Head of caudate nucleus (tissue), 42 donors: ENCODE measurements around the gene NOTCH4.
"Not testable (repeated sequence)": the region's sequence is repeated elsewhere in the genome, so short reads cannot be mapped to it uniquely, and the experiment has no call there.

ENCODE experiments used
- DNase-seq, 42 donors: peaks; one replicate each; pipeline versions ENCODE4 v3.0.0 to v3.0.0-alpha.2; 2020 to 2021; ENCODE audit warnings: mixed read lengths in 7 of 42
- intact Hi-C: fragments of 100-400 bp; cut with DNase I; formaldehyde crosslinking; loops from one replicate; pipeline ENCODE4 v1.15.0; 2022

Gene NOTCH4

DNA sequence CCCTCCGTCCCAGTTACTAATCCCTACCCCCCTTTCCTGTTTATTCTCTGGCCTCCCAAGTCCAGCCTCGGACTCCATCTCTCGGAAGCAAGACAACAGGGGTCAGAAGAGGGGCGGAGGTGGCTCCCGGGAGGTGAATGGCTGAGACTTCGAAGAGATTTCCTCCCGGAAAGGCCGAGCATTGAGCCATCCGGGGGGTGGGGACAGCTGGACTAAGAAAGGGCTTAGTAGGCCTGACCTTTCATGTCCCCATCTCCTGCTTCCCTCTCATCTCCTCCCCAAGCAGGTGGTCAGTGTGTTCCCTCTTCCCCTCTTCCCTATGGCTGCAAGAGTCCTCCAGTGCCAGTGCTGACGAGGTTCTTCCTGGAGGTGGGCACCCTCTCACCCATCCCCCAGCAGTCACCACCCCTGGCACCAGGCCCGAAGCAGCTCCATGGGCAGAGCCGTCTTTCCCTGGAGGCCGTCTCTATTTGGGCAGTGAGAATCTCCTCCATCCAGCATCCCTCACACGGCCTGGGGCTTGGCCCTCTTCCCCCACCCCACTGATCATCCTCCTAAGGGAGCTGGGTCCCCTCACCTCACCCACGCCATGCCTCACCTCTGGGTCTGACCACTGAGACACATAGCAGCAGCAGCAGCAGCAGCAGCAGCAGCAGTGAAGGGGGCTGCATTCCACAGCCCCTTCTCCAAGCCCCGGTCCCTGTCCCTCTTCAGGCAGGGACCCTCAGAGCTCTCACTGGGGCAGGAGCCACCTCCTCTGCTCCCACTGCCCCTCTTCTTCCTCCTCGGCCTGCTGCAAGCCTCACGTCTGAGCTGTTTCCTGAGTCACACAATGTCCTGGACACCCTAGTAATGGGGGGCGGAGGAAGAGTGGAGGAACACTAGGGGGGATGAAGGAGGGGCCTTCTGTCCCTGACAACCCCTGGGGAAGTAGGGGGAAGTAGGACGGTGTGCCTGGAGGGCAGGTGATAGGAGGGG lies at the start of gene NOTCH4:
Gene NOTCH4 (minus strand): TSS at position 810 of the 978 bp plus-strand sequence. CDS start 139 bp downstream, at position 671.
- intact Hi-C loops, result no loop called here
- peak in 1 of 42 donors; percentile 16 for DNase-seq

- intact Hi-C loops, result no loop called here
- no peak for DNase-seq
Measured at GRCh38 chr6:32271429-32271828, 47.6 kb upstream of the NOTCH4 start.

DNA sequence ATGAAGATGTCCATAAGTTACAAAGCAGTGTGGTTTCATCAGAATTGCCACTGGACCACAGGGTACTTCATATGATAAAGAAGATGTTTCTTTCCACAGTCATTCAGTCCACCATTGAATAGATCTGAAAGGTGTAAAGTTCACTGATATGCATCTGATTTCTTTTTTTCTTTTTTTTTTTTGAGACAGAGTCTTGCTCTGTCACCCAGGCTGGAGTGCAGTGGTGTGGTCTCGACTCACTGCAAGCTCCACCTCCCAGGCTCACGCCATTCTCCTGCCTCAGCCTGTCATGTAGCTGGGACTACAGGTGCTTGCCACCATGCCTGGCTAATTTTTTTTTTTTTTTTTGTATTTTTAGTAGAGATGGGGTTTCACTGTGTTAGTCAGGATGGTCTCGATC lies 44.6 kb upstream of the NOTCH4 start:
- intact Hi-C loops, result not testable (repeated sequence)

DNA sequence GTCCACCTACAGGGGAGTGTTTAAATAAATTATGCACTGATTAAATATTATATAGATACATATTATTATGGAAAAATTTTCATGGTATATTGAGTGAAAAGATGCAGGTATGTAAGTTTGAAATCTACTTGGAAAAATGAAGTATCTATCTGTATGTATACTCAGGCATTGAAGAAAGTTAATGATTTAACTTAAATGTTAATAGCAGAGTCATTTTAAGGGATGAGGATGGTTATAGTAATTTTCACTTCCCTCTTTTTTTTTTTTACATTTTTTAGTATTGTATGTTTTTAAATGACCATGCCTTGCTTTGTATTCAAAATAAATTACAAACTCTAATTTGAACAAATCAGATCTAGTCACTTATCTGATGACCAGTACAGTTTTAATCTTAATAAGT lies 43.2 kb upstream of the NOTCH4 start:
- no peak for DNase-seq
- intact Hi-C loops, result no loop called here

More for the DNA sequence above, 44.6 kb upstream of the NOTCH4 start:
- not testable (repeated sequence) for DNase-seq

DNA sequence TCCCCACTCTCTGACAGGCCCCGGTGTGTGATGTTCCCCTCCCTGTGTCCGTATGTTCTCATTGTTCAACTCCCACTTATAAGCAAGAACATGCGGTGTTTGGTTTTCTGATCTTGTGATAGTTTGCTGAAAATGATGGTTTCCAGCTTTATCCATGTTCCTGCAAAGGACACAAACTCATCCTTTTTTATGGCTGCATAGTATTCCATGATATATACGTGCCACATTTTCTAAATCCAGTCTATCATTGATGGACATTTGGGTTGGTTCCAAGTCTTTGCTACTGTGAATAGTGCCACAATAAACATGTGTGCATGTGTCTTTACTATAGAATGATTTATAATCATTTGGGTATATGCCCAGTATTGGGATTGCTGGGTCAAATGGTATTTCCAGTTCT lies 33.4 kb upstream of the NOTCH4 start:
- intact Hi-C loops, result not testable (repeated sequence)

DNA sequence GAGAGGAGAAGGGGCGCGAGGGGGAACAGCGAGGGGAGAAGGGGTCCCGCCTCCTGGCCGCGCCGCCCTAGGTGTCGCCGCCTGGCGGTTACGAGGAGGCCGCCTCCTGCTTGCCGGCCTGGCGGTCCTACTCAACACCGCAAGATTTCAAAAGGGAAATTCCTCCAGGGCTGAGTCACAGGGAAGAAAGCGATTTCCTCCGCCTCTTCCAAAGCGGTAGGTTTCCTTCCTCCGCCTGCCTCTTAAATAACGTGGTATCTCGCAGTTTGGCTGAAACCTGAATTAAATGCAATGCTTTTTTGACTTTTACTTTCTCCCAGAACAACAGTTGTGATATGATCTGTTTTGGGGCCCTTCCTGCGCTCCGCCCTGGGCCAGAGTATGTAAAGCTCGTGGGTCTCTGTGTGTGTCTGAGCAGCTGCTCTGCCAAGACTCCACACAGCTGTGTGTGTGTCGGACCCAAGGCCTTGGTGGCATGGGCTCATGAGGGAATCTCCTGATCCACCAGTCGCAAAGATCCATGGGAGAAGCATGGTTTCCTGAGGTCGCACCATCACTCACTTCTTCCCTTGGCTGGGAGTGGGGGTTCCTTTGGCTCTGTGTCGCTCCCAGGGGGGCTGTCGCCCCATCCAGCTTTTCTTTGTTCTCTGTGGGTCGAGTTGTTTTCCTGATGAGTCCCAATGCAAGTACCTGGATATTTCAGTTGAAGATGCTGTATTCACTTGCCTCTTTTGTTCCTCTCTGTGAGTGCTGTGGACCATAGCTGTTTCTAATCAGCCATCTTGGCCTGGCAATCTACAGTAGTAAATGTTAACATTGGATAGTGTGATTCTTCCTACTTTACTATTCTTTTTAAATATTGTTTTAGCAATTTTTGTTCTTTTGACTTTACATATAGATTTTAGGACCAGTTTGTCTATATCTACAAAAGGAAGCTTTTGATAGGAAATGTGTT lies 31.6 kb upstream of the NOTCH4 start:
- DNase-seq, result peak; percentile 43 to 91 (median 75)
- intact Hi-C loops, result no loop called here

More for the DNA sequence above, 33.4 kb upstream of the NOTCH4 start:
- not testable (repeated sequence) for DNase-seq

DNA sequence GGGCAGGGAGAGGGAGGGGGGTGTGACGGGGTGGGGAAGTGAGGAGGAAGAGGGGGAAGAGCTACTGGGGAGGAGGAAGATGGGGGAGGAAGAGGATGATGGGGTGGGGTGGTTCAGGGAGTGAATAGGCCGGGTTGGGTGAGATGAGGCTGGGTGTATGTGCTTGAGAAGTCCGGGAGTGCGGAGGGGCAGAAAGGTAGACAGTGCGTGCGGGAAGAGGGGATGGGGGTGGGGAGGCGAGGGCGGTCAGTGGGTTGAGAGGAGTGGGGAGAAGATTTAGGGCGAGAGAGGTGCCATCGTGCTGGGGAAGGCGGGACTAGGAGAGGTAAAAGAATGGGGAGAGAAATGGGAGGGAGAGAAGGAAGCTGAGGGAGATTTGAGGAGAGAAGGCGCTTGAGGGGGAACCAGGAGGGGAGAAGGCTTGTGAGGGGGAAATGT lies 30.9 kb upstream of the NOTCH4 start:
- intact Hi-C loops, result no loop called here

GRCh38 chr6:32252331-32253009 lies 28.6 kb upstream of the NOTCH4 start:
- intact Hi-C loops, result no loop called here
- DNase-seq, result no peak

More for the DNA sequence above, 30.9 kb upstream of the NOTCH4 start:
- peak in 22 of 42 donors; percentile 4 to 49 (median 16) for DNase-seq

- intact Hi-C loops, result no loop called here
- DNase-seq, result no peak
Measured at GRCh38 chr6:32249262-32249661, 25.4 kb upstream of the NOTCH4 start.

DNA sequence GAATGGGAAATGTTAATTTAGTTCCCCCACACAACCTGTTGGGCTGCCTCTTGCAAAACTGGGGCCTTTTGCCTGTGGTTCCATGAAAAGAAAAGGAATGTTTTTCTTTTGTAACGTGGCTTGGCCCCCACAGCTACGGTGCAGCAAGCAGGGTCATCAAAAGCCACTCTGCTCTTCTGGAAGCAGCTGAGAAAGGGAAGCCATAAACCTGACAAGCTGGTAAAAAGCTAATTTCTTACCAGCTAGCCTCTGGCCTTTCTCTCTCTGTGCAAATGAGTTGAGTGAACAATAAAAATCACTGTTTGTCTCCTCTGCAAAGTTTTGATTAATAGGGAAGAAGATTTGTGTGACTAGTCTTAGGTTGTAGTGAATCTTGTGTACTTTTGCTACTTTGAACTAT lies 23.5 kb upstream of the NOTCH4 start:
- no peak for DNase-seq
- intact Hi-C loops, result no loop called here

GRCh38 chr6:32244946-32245398 lies 21.1 kb upstream of the NOTCH4 start:
- intact Hi-C loops, result loop anchor here (2.0 kb wide), 1 partner anchor 48 kb away; no protein-coding TSS in a partner anchor
- peak; percentile 61 to 93 (median 84) for DNase-seq

DNA sequence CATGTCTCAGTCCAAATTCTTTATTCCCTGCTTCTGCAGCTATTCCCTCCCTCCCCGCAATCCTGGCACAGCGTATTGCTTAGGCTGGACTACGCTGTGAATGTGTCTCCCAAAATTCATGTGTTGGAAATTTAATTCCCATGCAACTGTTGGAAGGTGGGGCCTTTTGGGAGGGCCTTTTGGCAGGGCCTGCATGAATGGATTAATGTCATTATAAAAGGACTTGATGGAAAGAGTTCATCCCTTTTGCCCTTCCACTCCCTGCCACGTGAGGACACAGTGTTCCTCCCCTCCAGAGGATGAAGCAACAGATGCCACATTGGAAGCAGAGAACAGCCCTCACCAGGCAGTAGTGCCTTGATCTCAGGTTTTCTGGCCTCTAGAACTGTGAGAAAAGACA lies 20.4 kb upstream of the NOTCH4 start:
- intact Hi-C loops, result loop anchor here (2.0 kb wide), 1 partner anchor 47 kb away; no protein-coding TSS in a partner anchor
- DNase-seq, result no peak

DNA sequence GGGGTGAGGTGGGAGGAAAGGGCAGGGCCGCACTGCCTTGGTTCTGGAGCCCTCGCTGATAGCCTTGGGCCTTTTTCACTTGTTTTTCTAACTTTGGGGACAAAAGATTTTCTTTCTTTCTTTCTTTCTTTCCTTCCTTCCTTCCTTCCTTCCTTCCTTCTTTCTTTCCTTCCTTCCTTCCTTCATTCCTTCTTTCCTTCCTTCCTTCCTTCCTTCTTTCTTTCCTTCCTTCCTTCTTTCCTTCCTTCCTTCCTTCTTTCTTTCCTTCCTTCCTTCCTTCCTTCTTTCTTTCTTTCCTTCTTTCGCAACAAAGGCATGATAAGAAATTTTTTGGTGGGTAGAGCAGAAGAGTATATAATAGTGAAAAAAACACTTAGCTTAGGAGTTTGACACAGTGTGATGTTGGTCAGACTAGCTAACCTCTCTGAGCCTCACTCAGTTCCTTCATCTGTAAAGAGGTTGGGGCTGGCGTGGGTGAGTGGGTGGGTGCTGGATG lies 18.5 kb upstream of the NOTCH4 start:
- intact Hi-C loops, DNase-seq: not testable (repeated sequence)

GRCh38 chr6:32240686-32241085 lies 16.8 kb upstream of the NOTCH4 start:
- no peak for DNase-seq
- intact Hi-C loops, result no loop called here

- DNase-seq, result no peak
- intact Hi-C loops, result no loop called here
Measured at GRCh38 chr6:32239462-32239861, 15.6 kb upstream of the NOTCH4 start.

GRCh38 chr6:32234934-32235333 lies 11.1 kb upstream of the NOTCH4 start:
- intact Hi-C loops, result no loop called here
- no peak for DNase-seq

GRCh38 chr6:32226434-32226833 lies 2.6 kb upstream of the NOTCH4 start:
- intact Hi-C loops, result no loop called here
- no peak for DNase-seq

- intact Hi-C loops, result no loop called here
Measured at GRCh38 chr6:32224696-32225095, 829 bp upstream of the NOTCH4 start.

More at GRCh38 chr6:32224696-32225095, 829 bp upstream of the NOTCH4 start:
- no peak for DNase-seq
